ENCODE measurements around the gene AURKA. TPM values are rescaled to one million over a fixed set of nuclear protein-coding genes. Genes with fewer than 3 reads are reported as not detected.

The AURKA gene
- total and polyA plus RNA-seq, 9 of the 15 experiments (the other 6 are each of a cell fraction or from before 2014, with no cell fraction given): 72.7 to 162 (median 113) TPM

DNA sequence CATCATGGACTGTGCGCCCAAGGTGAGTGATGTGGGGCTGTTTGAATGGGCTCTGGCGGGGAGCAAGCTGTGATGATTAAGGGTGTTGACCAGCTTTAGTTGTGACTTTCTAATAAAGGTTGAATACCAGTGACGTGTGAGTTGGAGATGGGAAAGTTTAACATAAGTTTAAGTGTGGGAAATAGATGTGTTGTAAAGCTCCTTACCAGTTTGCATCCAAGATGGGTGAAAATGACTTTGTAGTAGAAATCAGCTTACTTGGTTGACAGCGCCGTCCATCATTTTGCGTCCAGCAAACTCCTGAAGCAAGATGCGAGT is 20.4 kb upstream of the AURKA start (continued):
- TF ChIP-seq, protein P1, sequence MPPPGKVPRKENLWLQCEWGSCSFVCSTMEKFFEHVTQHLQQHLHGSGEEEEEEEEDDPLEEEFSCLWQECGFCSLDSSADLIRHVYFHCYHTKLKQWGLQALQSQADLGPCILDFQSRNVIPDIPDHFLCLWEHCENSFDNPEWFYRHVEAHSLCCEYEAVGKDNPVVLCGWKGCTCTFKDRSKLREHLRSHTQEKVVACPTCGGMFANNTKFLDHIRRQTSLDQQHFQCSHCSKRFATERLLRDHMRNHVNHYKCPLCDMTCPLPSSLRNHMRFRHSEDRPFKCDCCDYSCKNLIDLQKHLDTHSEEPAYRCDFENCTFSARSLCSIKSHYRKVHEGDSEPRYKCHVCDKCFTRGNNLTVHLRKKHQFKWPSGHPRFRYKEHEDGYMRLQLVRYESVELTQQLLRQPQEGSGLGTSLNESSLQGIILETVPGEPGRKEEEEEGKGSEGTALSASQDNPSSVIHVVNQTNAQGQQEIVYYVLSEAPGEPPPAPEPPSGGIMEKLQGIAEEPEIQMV (tag; conservative IDR thresholded peaks at IDR 0.05; ENCODE audit: low read depth): no peak
- 0 out of 2 replicates have a peak, but pooled peaks have one; percentile 11 for TF ChIP-seq ZNF589 (CRISPR knock-in tag; IDR thresholded peaks at IDR 0.05; ENCODE audit: low read depth)
- TF ChIP-seq, protein P2, sequence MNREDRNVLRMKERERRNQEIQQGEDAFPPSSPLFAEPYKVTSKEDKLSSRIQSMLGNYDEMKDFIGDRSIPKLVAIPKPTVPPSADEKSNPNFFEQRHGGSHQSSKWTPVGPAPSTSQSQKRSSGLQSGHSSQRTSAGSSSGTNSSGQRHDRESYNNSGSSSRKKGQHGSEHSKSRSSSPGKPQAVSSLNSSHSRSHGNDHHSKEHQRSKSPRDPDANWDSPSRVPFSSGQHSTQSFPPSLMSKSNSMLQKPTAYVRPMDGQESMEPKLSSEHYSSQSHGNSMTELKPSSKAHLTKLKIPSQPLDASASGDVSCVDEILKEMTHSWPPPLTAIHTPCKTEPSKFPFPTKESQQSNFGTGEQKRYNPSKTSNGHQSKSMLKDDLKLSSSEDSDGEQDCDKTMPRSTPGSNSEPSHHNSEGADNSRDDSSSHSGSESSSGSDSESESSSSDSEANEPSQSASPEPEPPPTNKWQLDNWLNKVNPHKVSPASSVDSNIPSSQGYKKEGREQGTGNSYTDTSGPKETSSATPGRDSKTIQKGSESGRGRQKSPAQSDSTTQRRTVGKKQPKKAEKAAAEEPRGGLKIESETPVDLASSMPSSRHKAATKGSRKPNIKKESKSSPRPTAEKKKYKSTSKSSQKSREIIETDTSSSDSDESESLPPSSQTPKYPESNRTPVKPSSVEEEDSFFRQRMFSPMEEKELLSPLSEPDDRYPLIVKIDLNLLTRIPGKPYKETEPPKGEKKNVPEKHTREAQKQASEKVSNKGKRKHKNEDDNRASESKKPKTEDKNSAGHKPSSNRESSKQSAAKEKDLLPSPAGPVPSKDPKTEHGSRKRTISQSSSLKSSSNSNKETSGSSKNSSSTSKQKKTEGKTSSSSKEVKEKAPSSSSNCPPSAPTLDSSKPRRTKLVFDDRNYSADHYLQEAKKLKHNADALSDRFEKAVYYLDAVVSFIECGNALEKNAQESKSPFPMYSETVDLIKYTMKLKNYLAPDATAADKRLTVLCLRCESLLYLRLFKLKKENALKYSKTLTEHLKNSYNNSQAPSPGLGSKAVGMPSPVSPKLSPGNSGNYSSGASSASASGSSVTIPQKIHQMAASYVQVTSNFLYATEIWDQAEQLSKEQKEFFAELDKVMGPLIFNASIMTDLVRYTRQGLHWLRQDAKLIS (CRISPR knock-in tag; IDR thresholded peaks at IDR 0.05): peak; percentile 16; the same call in 1 of the 2 replicates
- TF ChIP-seq ATF1 (CRISPR knock-in tag; IDR thresholded peaks at IDR 0.05): no peak
- TF ChIP-seq ATF1 (tag; IDR thresholded peaks at IDR 0.05): peak; percentile 49
- peak; percentile 87; the same call in 1 of the 2 replicates for TF ChIP-seq SUPT5H (IDR thresholded peaks at IDR 0.05)
- TF ChIP-seq, protein P3, sequence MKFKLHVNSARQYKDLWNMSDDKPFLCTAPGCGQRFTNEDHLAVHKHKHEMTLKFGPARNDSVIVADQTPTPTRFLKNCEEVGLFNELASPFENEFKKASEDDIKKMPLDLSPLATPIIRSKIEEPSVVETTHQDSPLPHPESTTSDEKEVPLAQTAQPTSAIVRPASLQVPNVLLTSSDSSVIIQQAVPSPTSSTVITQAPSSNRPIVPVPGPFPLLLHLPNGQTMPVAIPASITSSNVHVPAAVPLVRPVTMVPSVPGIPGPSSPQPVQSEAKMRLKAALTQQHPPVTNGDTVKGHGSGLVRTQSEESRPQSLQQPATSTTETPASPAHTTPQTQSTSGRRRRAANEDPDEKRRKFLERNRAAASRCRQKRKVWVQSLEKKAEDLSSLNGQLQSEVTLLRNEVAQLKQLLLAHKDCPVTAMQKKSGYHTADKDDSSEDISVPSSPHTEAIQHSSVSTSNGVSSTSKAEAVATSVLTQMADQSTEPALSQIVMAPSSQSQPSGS (CRISPR knock-in tag; IDR thresholded peaks at IDR 0.05): no peak
- peak; percentile 8 for TF ChIP-seq MBD2 (IDR thresholded peaks at IDR 0.05; ENCODE audit: borderline replicate concordance, low read depth)
- TF ChIP-seq NFXL1 (CRISPR knock-in tag; IDR thresholded peaks at IDR 0.05): no peak
- 0 out of 2 replicates have a peak, but pooled peaks have one; percentile 46 for TF ChIP-seq TAF7 (tag; IDR thresholded peaks at IDR 0.05)
- 0 out of 4 replicates have a peak, but pooled peaks of 1 of the 2 experiments have one; percentile 0 for TF ChIP-seq SIN3A (IDR thresholded peaks at IDR 0.05; ENCODE audit: borderline replicate concordance in 2 of 2, control insufficient read depth in 1 of 2, low read depth in 2 of 2, low read length in 2 of 2)
- TF ChIP-seq ATF7 (IDR thresholded peaks at IDR 0.05): 0 out of 2 replicates have a peak, but pooled peaks have one; percentile 46
- no peak for TF ChIP-seq CEBPG (CRISPR knock-in tag; IDR thresholded peaks at IDR 0.05)
- peak; percentile 68 to 70; a peak in 3 of 4 replicates for TF ChIP-seq CEBPG (tag; conservative IDR thresholded peaks at IDR 0.05 in 1 of 2, IDR thresholded peaks at IDR 0.05 in 1 of 2)
- peak; percentile 41; the same call in 1 of the 2 replicates for TF ChIP-seq PHF8 (IDR thresholded peaks at IDR 0.05; ENCODE audit: borderline replicate concordance, low read length)
- TF ChIP-seq SPI1 (IDR thresholded peaks at IDR 0.05; ENCODE audit: borderline replicate concordance, low read depth, low read length): 0 out of 2 replicates have a peak, but pooled peaks have one; percentile 16
- peak; percentile 67 for TF ChIP-seq RBFOX2 (IDR thresholded peaks at IDR 0.05; ENCODE audit: low read depth, low read length)

Measured in K562 (cell line).